Cerebellar cortex (tissue), 1 donor: ENCODE data around the gene CCDC69.
"Not testable (repeated sequence)": the region's sequence is repeated elsewhere in the genome, so short reads cannot be mapped to it uniquely, and the experiment has no call there.

Experiments
- DNase-seq: peaks from one replicate; pipeline ENCODE4 v3.0.0-alpha.2; 2015; ENCODE audit warnings: low spot score

The CCDC69 gene

GRCh38 chr5:151222054-151222789 lies 1.7 kb downstream of the CCDC69 start:
- no peak for DNase-seq

GRCh38 chr5:151221574-151221973 lies 2.3 kb downstream of the CCDC69 start:
- no peak for DNase-seq

GRCh38 chr5:151219789-151220188 lies 4.1 kb downstream of the CCDC69 start:
- DNase-seq: peak; percentile 14

GRCh38 chr5:151219138-151219537 lies 4.8 kb downstream of the CCDC69 start:
- no peak for DNase-seq

GRCh38 chr5:151218177-151218576 lies 5.7 kb downstream of the CCDC69 start:
- DNase-seq: no peak

- no peak for DNase-seq
Observed at GRCh38 chr5:151216781-151217180, 7.1 kb downstream of the CCDC69 start.

- no peak for DNase-seq
Observed at GRCh38 chr5:151215546-151215880, 8.4 kb downstream of the CCDC69 start.

GRCh38 chr5:151214614-151215545 lies 9.0 kb downstream of the CCDC69 start:
- no peak for DNase-seq

- DNase-seq: peak; percentile 11
Observed at GRCh38 chr5:151213803-151214613, 9.9 kb downstream of the CCDC69 start.

- DNase-seq: no peak
Observed at GRCh38 chr5:151212406-151212798, 11.5 kb downstream of the CCDC69 start.

- DNase-seq: no peak
Observed at GRCh38 chr5:151208481-151208914, 15.4 kb downstream of the CCDC69 start.

GRCh38 chr5:151205411-151205810 lies 18.5 kb downstream of the CCDC69 start:
- DNase-seq: no peak

- DNase-seq: no peak
Observed at GRCh38 chr5:151204051-151204450, 19.8 kb downstream of the CCDC69 start.

- DNase-seq: no peak
Observed at GRCh38 chr5:151202381-151203139, 21.3 kb downstream of the CCDC69 start.

- DNase-seq: no peak
Observed at GRCh38 chr5:151200913-151201595, 22.8 kb downstream of the CCDC69 start.

GRCh38 chr5:151199581-151200185 lies 24.2 kb downstream of the CCDC69 start:
- DNase-seq: no peak

GRCh38 chr5:151198861-151199260 lies 25.0 kb downstream of the CCDC69 start:
- DNase-seq: no peak

GRCh38 chr5:151197291-151197600 lies 26.6 kb downstream of the CCDC69 start:
- not testable (repeated sequence) for DNase-seq

GRCh38 chr5:151196556-151197290 lies 27.2 kb downstream of the CCDC69 start:
- DNase-seq: no peak

GRCh38 chr5:151195622-151196021 lies 28.3 kb downstream of the CCDC69 start:
- DNase-seq: no peak
